Omental fat pad (tissue), 4 donors: Measurements from ENCODE around the gene CDH23. TPM values are rescaled to one million over a fixed set of nuclear protein-coding genes. Genes with fewer than 3 reads are reported as not detected.

Experiments
- ATAC-seq: fragments of 150-250 bp; one replicate; pipeline ENCODE4 v1.9.1; 2016; ENCODE audit warnings: mild to moderate bottlenecking, moderate library complexity; ENCODE audit not compliant: low FRiP score
- DNase-seq: peaks from one replicate; pipeline ENCODE4 v3.0.0-alpha.2; 2019; ENCODE audit warnings: low spot score
- total RNA-seq, 4 donors: library from RNA; depleted of rRNA; stranded (reverse); fragments of >200 nt; gene quantifications; one replicate each; pipeline ENCODE4 v1.1.0, GENCODE V29; 2016
- TF ChIP-seq, protein P1 (sequence below), 3 donors: fragments of 450-650 bp; IDR thresholded peaks; one replicate each; pipeline ENCODE4 v1.5.1; 2016 to 2017; ENCODE audit warnings: antibody characterized with exemption in 3 of 3, mild to moderate bottlenecking in 3 of 3, moderate library complexity in 2 of 3

The CDH23 gene
- total RNA-seq, 4 donors from 2014 or later: 25.3 to 41.9 (median 34.4) TPM

DNA sequence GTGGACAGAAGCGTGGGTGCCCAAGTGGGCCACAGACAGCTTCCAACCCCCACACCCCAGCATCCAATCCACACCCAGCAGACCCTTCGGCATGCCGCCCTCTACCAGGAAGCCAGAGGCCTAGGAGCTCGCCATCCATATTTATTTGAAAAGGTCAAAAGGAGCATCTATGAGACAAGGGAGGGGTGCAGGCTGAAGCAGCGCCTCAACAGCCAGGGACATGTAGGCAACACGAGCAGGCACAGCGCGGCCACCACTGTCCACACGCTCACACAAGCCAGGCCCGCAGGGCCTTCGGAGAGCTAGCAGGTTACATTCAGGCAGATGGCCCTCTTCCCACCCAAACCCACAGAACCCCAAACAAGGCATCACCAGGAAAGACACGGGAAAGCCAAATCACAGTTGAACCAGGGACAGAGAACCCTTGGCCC, 419.7 kb downstream of the CDH23 start:
- ATAC-seq (no peak), DNase-seq (no peak)
- TF ChIP-seq, protein P1, sequence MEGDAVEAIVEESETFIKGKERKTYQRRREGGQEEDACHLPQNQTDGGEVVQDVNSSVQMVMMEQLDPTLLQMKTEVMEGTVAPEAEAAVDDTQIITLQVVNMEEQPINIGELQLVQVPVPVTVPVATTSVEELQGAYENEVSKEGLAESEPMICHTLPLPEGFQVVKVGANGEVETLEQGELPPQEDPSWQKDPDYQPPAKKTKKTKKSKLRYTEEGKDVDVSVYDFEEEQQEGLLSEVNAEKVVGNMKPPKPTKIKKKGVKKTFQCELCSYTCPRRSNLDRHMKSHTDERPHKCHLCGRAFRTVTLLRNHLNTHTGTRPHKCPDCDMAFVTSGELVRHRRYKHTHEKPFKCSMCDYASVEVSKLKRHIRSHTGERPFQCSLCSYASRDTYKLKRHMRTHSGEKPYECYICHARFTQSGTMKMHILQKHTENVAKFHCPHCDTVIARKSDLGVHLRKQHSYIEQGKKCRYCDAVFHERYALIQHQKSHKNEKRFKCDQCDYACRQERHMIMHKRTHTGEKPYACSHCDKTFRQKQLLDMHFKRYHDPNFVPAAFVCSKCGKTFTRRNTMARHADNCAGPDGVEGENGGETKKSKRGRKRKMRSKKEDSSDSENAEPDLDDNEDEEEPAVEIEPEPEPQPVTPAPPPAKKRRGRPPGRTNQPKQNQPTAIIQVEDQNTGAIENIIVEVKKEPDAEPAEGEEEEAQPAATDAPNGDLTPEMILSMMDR (IDR thresholded peaks at IDR 0.05): no peak

DNA sequence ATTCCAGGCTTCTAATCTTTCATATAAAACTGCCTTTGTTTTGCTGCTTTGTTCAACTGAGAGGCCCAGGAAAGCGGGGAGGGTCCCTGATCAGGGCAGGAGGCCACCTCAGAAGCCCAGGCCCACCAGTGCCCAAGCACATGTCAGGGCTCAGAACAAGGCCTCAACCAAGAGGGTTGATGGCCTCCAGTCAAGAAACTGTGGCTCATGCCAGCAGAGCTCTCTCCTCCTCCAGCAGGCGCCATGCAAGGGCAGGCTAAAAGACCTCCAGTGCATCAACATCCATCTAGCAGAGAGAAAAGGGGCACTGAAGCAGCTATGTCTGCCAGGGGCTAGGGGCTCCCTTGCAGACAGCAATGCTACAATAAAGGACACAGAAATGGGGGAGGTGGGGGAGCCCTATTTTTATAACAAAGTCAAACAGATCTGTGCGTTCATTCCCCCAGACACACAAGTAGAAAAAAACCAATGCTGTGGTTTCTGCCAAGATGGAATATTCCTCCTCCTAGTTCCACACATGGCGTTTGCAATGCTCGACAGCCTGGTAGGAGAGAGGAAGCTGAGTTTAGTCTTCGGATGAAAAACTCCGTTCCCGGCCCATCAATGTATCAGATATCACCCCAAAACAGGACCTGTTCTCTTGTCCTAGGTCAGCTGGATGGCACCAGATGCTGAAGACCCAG, 420.4 kb downstream of the CDH23 start:
- DNase-seq: no peak

DNA sequence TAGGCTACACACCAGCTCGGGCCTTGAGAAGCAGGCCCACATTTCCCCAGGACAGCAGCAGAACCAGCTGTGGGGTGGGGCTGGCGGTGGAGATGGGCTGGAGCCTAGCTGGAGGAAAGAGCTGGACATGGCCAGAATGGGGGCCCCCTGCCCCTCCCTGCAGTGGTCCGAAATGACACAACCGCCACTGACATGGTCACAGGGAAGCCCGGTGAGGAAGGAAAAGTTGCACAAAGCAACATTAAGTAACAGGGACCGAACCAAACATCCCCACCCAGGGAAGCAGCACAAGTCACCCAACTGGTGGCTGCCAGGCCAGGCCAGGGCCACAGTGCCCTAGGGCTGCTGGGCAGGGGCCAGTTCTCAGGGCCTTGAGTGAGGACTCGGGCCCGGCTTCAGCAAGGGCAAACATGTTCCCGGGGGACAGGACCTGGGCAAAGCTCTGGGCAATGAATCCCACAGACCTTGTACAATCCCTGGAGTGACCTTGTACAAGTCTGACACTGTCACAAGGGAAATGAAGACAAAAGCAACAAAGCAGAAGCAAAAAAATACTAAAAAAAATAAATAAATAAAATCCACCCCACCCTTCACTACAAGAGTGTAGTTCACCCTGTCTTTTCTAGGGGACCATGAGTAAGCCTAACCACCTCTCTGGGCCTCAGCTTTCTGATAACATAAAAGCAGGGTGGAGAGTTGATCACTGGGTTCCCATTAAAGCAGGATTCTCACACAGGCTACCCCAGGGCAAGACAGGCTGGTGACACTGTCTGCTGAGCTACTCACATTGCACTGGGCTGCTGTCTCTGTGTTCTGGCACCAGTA, 421.3 kb downstream of the CDH23 start:
- no peak for ATAC-seq
- no peak for DNase-seq
- TF ChIP-seq, protein P1 (IDR thresholded peaks at IDR 0.05): no peak

More for the DNA sequence above, 420.4 kb downstream of the CDH23 start:
- ATAC-seq: no peak
- TF ChIP-seq, protein P1 (IDR thresholded peaks at IDR 0.05): no peak

DNA sequence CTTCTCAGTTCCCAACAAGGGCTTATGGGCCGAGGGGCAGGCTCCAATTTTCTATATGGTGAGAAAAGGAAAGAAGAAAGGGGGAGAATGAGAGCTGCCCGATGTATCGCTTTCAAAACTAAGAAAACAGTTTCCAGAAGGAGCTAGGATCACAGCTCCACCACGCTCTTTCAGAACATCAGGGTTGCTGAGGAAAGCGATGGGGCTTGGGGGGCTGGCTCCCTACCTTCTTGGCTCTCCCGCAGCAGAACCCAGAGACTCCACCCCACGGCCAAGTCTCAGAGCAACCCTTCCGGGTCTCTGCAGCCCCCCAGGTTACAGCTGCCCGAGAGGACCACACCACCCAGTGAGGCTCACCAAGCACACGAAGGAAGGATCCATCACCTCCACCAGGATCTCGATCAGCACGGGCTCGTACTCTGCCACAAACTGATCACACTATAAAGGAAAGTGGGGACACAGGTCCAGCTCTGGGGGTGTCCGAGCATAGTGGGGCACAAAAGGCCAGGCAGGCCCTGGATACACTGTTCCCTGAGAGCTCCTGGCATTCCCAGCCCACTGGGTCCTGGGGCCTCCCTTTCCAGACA, 422.0 kb downstream of the CDH23 start:
- no peak for DNase-seq
- TF ChIP-seq, protein P1 (IDR thresholded peaks at IDR 0.05): no peak
- no peak for ATAC-seq

DNA sequence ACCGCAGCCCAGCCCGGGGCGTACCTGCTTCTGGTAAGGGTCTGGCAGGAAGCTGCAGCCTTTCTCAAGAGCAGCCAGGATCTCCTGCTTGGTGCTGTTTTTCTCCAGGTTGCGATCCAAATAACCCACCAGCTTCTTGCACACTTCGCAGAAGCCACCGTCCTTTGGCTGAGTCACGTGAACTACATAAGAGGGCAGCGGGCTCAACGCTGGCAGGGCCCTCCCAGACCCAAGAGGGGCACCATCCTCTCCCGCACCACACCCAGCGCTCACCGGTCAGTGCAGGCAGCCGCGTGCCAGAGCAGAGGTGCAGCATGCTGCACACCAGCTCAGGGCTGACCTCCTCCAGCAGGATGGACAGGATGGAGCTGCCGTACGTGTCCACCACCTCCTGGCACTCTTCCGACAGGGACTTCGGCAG, 422.7 kb downstream of the CDH23 start:
- TF ChIP-seq, protein P1 (IDR thresholded peaks at IDR 0.05): no peak
- no peak for DNase-seq
- ATAC-seq: no peak

GRCh38 chr10:71819985-71820384, 423.3 kb downstream of the CDH23 start:
- TF ChIP-seq, protein P1 (IDR thresholded peaks at IDR 0.05): no peak
- no peak for ATAC-seq
- no peak for DNase-seq
